HG03196 (cell line): ENCODE measurements around the gene UBE2O.
A peak's percentile ranks its signal among the peaks of the same experiment; 100 is the strongest.
"Not testable (repeated sequence)": the region's sequence is repeated elsewhere in the genome, so short reads cannot be mapped to it uniquely, and the experiment has no call there.

Experiments used
- ATAC-seq: cut with Tn5 transposase; IDR thresholded peaks from one replicate; pipeline ENCODE4 v1.9.1; 2021; ENCODE audit not compliant: unreplicated experiment

The UBE2O gene

GRCh38 chr17:76353599-76354316 is 99.2 kb downstream of the UBE2O start, which contains the start of gene PRPSAP1:
Gene PRPSAP1 (minus strand): TSS chr17:76353916. CDS start chr17:76353703, 213 bp downstream.
- ATAC-seq = peak; percentile 86

GRCh38 chr17:76353004-76353598 is 99.9 kb downstream of the UBE2O start:
- peak; percentile 16 for ATAC-seq

GRCh38 chr17:76351526-76352071 is 101.4 kb downstream of the UBE2O start:
- no peak for ATAC-seq

- ATAC-seq = no peak
These were observed 102.5 kb downstream of the UBE2O start for GRCh38 chr17:76350463-76350862.

- not testable (repeated sequence) for ATAC-seq
These were observed 106.0 kb downstream of the UBE2O start for GRCh38 chr17:76346936-76347335.

GRCh38 chr17:76345377-76345974 is 107.5 kb downstream of the UBE2O start:
- no peak for ATAC-seq

- ATAC-seq = no peak
These were observed 109.8 kb downstream of the UBE2O start for GRCh38 chr17:76343106-76343505.

- ATAC-seq = no peak
These were observed 111.7 kb downstream of the UBE2O start for GRCh38 chr17:76341301-76341700.
